HEK293T (cell line): ENCODE measurements around the gene SH2D4B.

Source experiments
- ELF4 ChIP-seq: fragments of 450-650 bp; IDR thresholded peaks from 2 replicates; pipeline ENCODE4 v1.6.1; 2017; ENCODE audit warnings: antibody characterized with exemption
- FOXA1 ChIP-seq: fragments of 450-650 bp; IDR thresholded peaks from 2 replicates; pipeline ENCODE4 v1.6.1; 2016; ENCODE audit warnings: mild to moderate bottlenecking
- HDGF ChIP-seq: fragments of 450-650 bp; IDR thresholded peaks from 2 replicates; pipeline ENCODE4 v1.6.1; 2017; ENCODE audit warnings: antibody characterized with exemption, borderline replicate concordance
- LEF1 ChIP-seq: fragments of 450-650 bp; IDR thresholded peaks from 2 replicates; pipeline ENCODE4 v1.6.1; 2017; ENCODE audit warnings: mild to moderate bottlenecking, borderline replicate concordance
- SUZ12 ChIP-seq: fragments of 450-650 bp; IDR thresholded peaks from 2 replicates; pipeline ENCODE4 v1.6.1; 2016; ENCODE audit warnings: mild to moderate bottlenecking
- TARDBP ChIP-seq: fragments of 450-650 bp; IDR thresholded peaks from 2 replicates; pipeline ENCODE4 v1.6.1; 2016
- ZNF384 ChIP-seq: fragments of 450-650 bp; IDR thresholded peaks from 2 replicates; pipeline ENCODE4 v1.6.1; 2016
- TF ChIP-seq, protein P1 (sequence below): fragments of 450-650 bp; IDR thresholded peaks from 2 replicates; pipeline ENCODE4 v1.6.1; 2016

DNA sequence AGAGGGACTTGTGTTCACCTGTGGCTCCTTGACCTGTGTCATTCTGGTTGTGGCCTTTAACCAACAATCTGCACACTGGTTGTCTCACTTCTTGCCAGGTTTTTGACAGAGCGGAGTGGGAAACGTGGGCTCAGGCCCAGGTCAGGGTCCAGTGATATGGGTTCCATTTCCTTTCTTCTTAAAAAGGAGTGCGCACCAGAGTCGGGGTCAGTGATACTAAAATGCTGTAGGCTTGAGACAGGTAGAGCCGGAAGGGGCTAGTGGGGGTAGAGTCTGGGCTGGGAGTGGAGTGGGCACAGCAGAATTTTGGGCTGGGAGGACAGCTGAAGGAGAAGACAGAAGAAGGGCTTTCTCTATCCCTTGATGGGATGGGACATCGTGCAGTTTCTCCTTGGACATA lies 61.2 kb downstream of the SH2D4B start:
- no peak for TF ChIP-seq FOXA1
- TF ChIP-seq ELF4, result no peak
- TF ChIP-seq, protein P1, sequence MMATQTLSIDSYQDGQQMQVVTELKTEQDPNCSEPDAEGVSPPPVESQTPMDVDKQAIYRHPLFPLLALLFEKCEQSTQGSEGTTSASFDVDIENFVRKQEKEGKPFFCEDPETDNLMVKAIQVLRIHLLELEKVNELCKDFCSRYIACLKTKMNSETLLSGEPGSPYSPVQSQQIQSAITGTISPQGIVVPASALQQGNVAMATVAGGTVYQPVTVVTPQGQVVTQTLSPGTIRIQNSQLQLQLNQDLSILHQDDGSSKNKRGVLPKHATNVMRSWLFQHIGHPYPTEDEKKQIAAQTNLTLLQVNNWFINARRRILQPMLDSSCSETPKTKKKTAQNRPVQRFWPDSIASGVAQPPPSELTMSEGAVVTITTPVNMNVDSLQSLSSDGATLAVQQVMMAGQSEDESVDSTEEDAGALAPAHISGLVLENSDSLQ, result no peak
- no peak for TF ChIP-seq LEF1
- no peak for TF ChIP-seq TARDBP
- no peak for TF ChIP-seq ZNF384
- TF ChIP-seq HDGF, result no peak
- TF ChIP-seq SUZ12, result no peak
